ENCODE data around the gene TMEM204.

DNA sequence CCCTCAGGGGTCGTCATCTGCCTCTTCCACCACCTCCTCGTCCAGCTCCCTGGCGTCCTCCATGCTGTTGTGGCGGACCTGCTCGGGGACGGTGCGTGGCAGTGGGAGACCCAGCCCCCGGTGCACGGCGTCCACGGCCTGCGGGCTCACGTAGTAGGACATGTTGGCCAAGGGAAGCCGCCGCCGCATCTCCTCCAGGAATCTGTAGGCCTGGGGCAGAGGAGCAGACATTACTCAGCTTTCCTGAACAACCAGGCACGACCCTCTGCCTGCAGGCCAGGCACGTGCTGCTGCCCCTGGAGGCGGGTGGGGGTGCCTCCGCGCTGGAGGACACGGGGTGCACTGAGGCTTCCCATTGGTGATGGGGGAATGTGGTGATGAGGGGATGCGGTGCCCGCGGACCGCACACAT, 22.5 kb upstream of the TMEM204 start:
- TF ChIP-seq, protein P1, sequence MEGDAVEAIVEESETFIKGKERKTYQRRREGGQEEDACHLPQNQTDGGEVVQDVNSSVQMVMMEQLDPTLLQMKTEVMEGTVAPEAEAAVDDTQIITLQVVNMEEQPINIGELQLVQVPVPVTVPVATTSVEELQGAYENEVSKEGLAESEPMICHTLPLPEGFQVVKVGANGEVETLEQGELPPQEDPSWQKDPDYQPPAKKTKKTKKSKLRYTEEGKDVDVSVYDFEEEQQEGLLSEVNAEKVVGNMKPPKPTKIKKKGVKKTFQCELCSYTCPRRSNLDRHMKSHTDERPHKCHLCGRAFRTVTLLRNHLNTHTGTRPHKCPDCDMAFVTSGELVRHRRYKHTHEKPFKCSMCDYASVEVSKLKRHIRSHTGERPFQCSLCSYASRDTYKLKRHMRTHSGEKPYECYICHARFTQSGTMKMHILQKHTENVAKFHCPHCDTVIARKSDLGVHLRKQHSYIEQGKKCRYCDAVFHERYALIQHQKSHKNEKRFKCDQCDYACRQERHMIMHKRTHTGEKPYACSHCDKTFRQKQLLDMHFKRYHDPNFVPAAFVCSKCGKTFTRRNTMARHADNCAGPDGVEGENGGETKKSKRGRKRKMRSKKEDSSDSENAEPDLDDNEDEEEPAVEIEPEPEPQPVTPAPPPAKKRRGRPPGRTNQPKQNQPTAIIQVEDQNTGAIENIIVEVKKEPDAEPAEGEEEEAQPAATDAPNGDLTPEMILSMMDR (IDR thresholded peaks at IDR 0.05; ENCODE audit: low read depth, low read length) = no peak
- TF ChIP-seq EZH2phosphoT487 (IDR thresholded peaks at IDR 0.05; ENCODE audit: low read depth) = no peak
